RWPE2 (cell line): ENCODE measurements around the gene AKR1B1.

Experiments used
- ATAC-seq: fragments of 200-7000 bp; cut with Tn5 transposase; 3 replicates; pipeline ENCODE4 v1.9.1; 2021; ENCODE audit warnings: low read depth
- DNase-seq: peaks from one replicate; pipeline ENCODE4 v3.0.0-alpha.2; 2020; ENCODE audit warnings: low spot score
- H3K27ac ChIP-seq: fragments of 450-650 bp; 2 replicates; pipeline ENCODE4 v1.5.1; 2017; ENCODE audit warnings: mild to moderate bottlenecking; ENCODE audit not compliant: poor library complexity, severe bottlenecking
- H3K27me3 ChIP-seq: fragments of 250-450 bp; sonication (Bioruptor Pico); 2 replicates; pipeline ENCODE4 v1.5.1; 2021; ENCODE audit warnings: mild to moderate bottlenecking, moderate library complexity; ENCODE audit not compliant: insufficient read depth, poor library complexity, severe bottlenecking
- H3K36me3 ChIP-seq: fragments of 250-450 bp; sonication (Bioruptor Pico); 2 replicates; pipeline ENCODE4 v1.5.1; 2020; ENCODE audit warnings: low read depth, mild to moderate bottlenecking, moderate library complexity
- H3K4me1 ChIP-seq: fragments of 250-450 bp; sonication (Bioruptor Pico); 2 replicates; pipeline ENCODE4 v1.5.1; 2021; ENCODE audit warnings: mild to moderate bottlenecking, moderate library complexity; ENCODE audit not compliant: insufficient read depth, poor library complexity, severe bottlenecking
- H3K4me3 ChIP-seq: fragments of 250-450 bp; sonication (Bioruptor Pico); 2 replicates; pipeline ENCODE4 v1.5.1; 2021; ENCODE audit warnings: mild to moderate bottlenecking, moderate library complexity; ENCODE audit not compliant: severe bottlenecking
- H3K9me3 ChIP-seq: fragments of 250-450 bp; sonication (Bioruptor Pico); 2 replicates; pipeline ENCODE4 v1.5.1; 2021; ENCODE audit warnings: mild to moderate bottlenecking, moderate library complexity; ENCODE audit not compliant: severe bottlenecking
- TF ChIP-seq, protein P1 (sequence below): fragments of 450-650 bp; IDR thresholded peaks from one replicate; pipeline ENCODE4 v1.5.1; 2017; ENCODE audit warnings: mild to moderate bottlenecking, moderate library complexity; ENCODE audit not compliant: poor library complexity, severe bottlenecking

AKR1B1 gene

GRCh38 chr7:134407311-134407710 is 51.6 kb downstream of the AKR1B1 start:
- H3K36me3 ChIP-seq, result no peaks in the 10 kb centered on the region
- ATAC-seq, result no peak
- H3K4me3 ChIP-seq, result no peak overlapping the region
- H3K27me3 ChIP-seq, result no peaks in the 10 kb centered on the region
- no peak for DNase-seq
- H3K4me1 ChIP-seq, result no peaks in the 10 kb centered on the region
- no peaks in the 10 kb centered on the region for H3K9me3 ChIP-seq
- TF ChIP-seq, protein P1, sequence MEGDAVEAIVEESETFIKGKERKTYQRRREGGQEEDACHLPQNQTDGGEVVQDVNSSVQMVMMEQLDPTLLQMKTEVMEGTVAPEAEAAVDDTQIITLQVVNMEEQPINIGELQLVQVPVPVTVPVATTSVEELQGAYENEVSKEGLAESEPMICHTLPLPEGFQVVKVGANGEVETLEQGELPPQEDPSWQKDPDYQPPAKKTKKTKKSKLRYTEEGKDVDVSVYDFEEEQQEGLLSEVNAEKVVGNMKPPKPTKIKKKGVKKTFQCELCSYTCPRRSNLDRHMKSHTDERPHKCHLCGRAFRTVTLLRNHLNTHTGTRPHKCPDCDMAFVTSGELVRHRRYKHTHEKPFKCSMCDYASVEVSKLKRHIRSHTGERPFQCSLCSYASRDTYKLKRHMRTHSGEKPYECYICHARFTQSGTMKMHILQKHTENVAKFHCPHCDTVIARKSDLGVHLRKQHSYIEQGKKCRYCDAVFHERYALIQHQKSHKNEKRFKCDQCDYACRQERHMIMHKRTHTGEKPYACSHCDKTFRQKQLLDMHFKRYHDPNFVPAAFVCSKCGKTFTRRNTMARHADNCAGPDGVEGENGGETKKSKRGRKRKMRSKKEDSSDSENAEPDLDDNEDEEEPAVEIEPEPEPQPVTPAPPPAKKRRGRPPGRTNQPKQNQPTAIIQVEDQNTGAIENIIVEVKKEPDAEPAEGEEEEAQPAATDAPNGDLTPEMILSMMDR, result no peak
- no peak overlapping the region for H3K27ac ChIP-seq

DNA sequence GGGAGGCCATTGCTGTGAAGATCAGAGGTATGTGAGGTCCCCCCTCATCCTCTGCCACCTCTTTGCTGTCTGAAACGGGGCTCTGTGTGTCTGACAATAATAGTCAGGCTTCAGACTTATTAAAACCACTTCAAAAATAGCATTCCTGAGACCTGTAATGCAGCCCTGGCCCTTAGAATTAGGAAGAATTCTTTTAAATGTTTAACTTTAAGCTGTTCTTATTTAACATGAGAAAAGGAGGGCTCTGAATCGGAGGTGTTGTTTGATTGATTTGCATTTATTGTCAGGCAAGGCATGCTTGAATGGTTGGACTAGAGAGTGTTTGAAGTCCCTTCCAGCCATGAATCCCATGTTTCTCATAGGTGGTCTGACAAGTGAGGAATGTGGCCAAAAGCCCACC is 52.5 kb downstream of the AKR1B1 start:
- Histone ChIP-seq H3K4me1 (no peaks in the 10 kb centered on the region), H3K27me3 (no peaks in the 10 kb centered on the region), H3K27ac (no peak overlapping the region), H3K9me3 (no peaks in the 10 kb centered on the region), H3K36me3 (no peaks in the 10 kb centered on the region), H3K4me3 (no peak overlapping the region)
- DNase-seq (no peak), ATAC-seq (no peak)
- TF ChIP-seq, protein P1, result no peak

GRCh38 chr7:134405299-134405698 is 53.6 kb downstream of the AKR1B1 start:
- TF ChIP-seq, protein P1, result no peak
- H3K9me3 ChIP-seq, result no peaks in the 10 kb centered on the region
- H3K27ac ChIP-seq, result no peak overlapping the region
- H3K36me3 ChIP-seq, result no peaks in the 10 kb centered on the region
- H3K4me3 ChIP-seq, result no peak overlapping the region
- DNase-seq (no peak), ATAC-seq (no peak)
- no peaks in the 10 kb centered on the region for H3K4me1 ChIP-seq
- no peaks in the 10 kb centered on the region for H3K27me3 ChIP-seq

GRCh38 chr7:134403062-134403461 is 55.8 kb downstream of the AKR1B1 start:
- H3K4me3 ChIP-seq, result no peak overlapping the region
- no peak for DNase-seq
- TF ChIP-seq, protein P1, result no peak
- H3K27me3 ChIP-seq, result no peaks in the 10 kb centered on the region
- H3K36me3 ChIP-seq, result no peaks in the 10 kb centered on the region
- no peak overlapping the region for H3K27ac ChIP-seq
- no peaks in the 10 kb centered on the region for H3K4me1 ChIP-seq
- H3K9me3 ChIP-seq, result no peaks in the 10 kb centered on the region
- ATAC-seq, result no peak

DNA sequence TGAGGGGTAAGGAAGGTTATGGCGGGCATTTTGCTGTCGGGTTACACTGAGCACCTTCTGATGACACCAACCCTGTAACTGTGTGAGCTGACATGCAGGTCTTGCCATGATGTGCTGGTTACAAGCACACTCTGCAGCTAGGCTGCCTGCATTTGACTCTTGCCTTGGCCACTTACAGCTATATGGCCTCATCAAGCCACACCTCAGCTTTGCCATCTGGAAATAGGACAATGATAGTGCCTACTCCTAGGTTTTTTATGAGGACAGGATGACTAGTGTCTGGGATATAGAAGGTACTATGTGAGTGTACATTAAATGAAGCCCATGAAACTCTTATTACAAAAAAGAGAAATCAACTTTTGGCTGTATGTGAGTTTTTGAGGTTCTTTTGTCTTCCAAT is 58.0 kb downstream of the AKR1B1 start:
- no peaks in the 10 kb centered on the region for H3K9me3 ChIP-seq
- H3K27me3 ChIP-seq, result no peaks in the 10 kb centered on the region
- TF ChIP-seq, protein P1, result no peak
- no peak for DNase-seq
- no peaks in the 10 kb centered on the region for H3K4me1 ChIP-seq
- H3K27ac ChIP-seq, result no peak overlapping the region
- no peaks in the 10 kb centered on the region for H3K36me3 ChIP-seq
- no peak for ATAC-seq
- no peak overlapping the region for H3K4me3 ChIP-seq
